Astrocyte (in vitro differentiated cells and primary cell): ENCODE data around the gene UBQLNL. TPM values are rescaled to one million over a fixed set of nuclear protein-coding genes. Genes with fewer than 3 reads are reported as not detected.

ENCODE experiments used
- DNase-seq: peaks from one replicate; pipeline ENCODE4 v3.0.0-alpha.2; 2010; ENCODE audit warnings: low read depth
- FAIRE-seq: peaks from 2 replicates; lab custom pipeline; 2011; peaks lifted over from hg19 to GRCh38; lab: Jason Lieb, UNC
- H2AFZ ChIP-seq: 2 replicates; pipeline ENCODE4 v1.6.0; 2012; ENCODE audit warnings: low read depth, low read length, inconsistent platforms
- H3K27ac ChIP-seq: 2 replicates; pipeline ENCODE4 v1.5.1; 2011; ENCODE audit warnings: low read depth, low read length, inconsistent platforms
- H3K27me3 ChIP-seq: 2 replicates; pipeline ENCODE4 v1.6.0; 2011; ENCODE audit warnings: low read length, inconsistent platforms; ENCODE audit not compliant: insufficient read depth
- H3K36me3 ChIP-seq: 2 replicates; pipeline ENCODE4 v1.5.1; 2011; ENCODE audit warnings: low read length, inconsistent platforms; ENCODE audit not compliant: insufficient read depth
- H3K4me1 ChIP-seq: 2 replicates; pipeline ENCODE4 v1.5.1; 2011; ENCODE audit warnings: low read length, inconsistent platforms; ENCODE audit not compliant: insufficient read depth
- H3K4me2 ChIP-seq: 2 replicates; pipeline ENCODE4 v1.6.0; 2012; ENCODE audit warnings: low read length, inconsistent platforms
- H3K4me3 ChIP-seq: 2 replicates; pipeline ENCODE4 v1.5.1; 2011; ENCODE audit warnings: low read depth, mild to moderate bottlenecking, low read length, inconsistent platforms; ENCODE audit not compliant: insufficient read depth
- H3K79me2 ChIP-seq: 2 replicates; pipeline ENCODE4 v1.6.0; 2012; ENCODE audit warnings: mild to moderate bottlenecking, low read length, inconsistent platforms; ENCODE audit not compliant: insufficient read depth
- H3K9ac ChIP-seq: 2 replicates; pipeline ENCODE4 v1.6.0; 2012; ENCODE audit warnings: mild to moderate bottlenecking, low read length, inconsistent platforms
- H3K9me3 ChIP-seq: 2 replicates; pipeline ENCODE4 v1.5.1; 2012; ENCODE audit warnings: low read depth, mild to moderate bottlenecking, low read length, inconsistent platforms; ENCODE audit not compliant: insufficient read depth
- H4K20me1 ChIP-seq: 2 replicates; pipeline ENCODE4 v1.6.0; 2012; ENCODE audit warnings: low read length, inconsistent platforms; ENCODE audit not compliant: insufficient read depth
- H3K27ac Mint-ChIP-seq: one replicate; pipeline ENCODE4 v1.8.0; 2021; ENCODE audit warnings: mild to moderate bottlenecking, mixed read lengths; ENCODE audit not compliant: unreplicated experiment
- H3K27me3 Mint-ChIP-seq: one replicate; pipeline ENCODE4 v1.8.0; 2021; ENCODE audit warnings: low read depth, mixed read lengths; ENCODE audit not compliant: unreplicated experiment
- H3K36me3 Mint-ChIP-seq: one replicate; pipeline ENCODE4 v1.8.0; 2021; ENCODE audit warnings: low read depth, mixed read lengths; ENCODE audit not compliant: unreplicated experiment
- H3K4me1 Mint-ChIP-seq: one replicate; pipeline ENCODE4 v1.8.0; 2021; ENCODE audit warnings: low read depth, mixed read lengths; ENCODE audit not compliant: unreplicated experiment
- H3K4me3 Mint-ChIP-seq: one replicate; pipeline ENCODE4 v1.8.0; 2021; ENCODE audit warnings: mild to moderate bottlenecking, moderate library complexity, mixed read lengths; ENCODE audit not compliant: unreplicated experiment
- H3K9me3 Mint-ChIP-seq: one replicate; pipeline ENCODE4 v1.8.0; 2021; ENCODE audit warnings: mild to moderate bottlenecking, mixed read lengths; ENCODE audit not compliant: unreplicated experiment
- EZH2 ChIP-seq: IDR thresholded peaks from 2 replicates; pipeline ENCODE4 v1.6.1; 2012; ENCODE audit warnings: mild to moderate bottlenecking, low read length, inconsistent platforms; ENCODE audit not compliant: insufficient read depth
- total RNA-seq: library from RNA; stranded (reverse); gene quantifications from 2 replicates; pipeline ENCODE4 v1.2.1, GENCODE V29; 2021
- TF ChIP-seq, protein P1 (sequence below): IDR thresholded peaks from 2 replicates; pipeline ENCODE4 v1.5.1; 2011; ENCODE audit warnings: low read depth, mild to moderate bottlenecking, inconsistent platforms, low read length, moderate library complexity; ENCODE audit not compliant: insufficient read depth

UBQLNL gene
- total RNA-seq, 1 donor from 2014 or later: 0.27 TPM

DNA sequence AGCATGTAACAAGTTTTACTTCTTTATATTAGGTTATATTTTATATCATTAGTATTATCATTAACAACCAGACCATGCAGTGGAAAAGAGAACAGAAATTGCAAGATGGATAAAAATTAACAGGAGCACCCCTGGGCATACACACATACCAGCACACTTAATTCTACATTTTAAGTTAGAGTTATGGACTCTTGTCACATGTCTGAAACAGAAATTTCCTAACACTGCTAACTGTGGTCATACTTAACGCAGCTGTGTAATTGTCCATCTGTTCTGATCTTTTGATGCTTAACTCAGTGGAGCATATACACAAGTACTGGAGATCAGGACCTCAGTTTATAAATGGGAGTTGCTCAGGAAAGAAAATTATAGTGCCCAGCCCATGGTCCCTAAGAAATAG, 31.5 kb upstream of the UBQLNL start:
- FAIRE-seq: no peak
- Histone ChIP-seq H4K20me1 (no peaks in the 10 kb centered on the region), H3K79me2 (no peaks in the 10 kb centered on the region), H3K4me2 (no peak overlapping the region), H3K27ac (no peak overlapping the region), H3K27me3 (no peaks in the 10 kb centered on the region), H3K4me3 (no peak overlapping the region), H3K4me1 (peaks cover 12% of the 10 kb centered on the region), H3K9ac (no peak overlapping the region), H3K9me3 (no peaks in the 10 kb centered on the region), H2AFZ (no peak overlapping the region), H3K36me3 (no peaks in the 10 kb centered on the region)
- Mint-ChIP-seq H3K9me3 (no peaks in the 10 kb centered on the region), H3K4me3 (no peak overlapping the region), H3K4me1 (peaks cover 13% of the 10 kb centered on the region), H3K36me3 (no peaks in the 10 kb centered on the region), H3K27ac (no peak overlapping the region), H3K27me3 (no peaks in the 10 kb centered on the region)
- no peak for TF ChIP-seq EZH2
- TF ChIP-seq, protein P1, sequence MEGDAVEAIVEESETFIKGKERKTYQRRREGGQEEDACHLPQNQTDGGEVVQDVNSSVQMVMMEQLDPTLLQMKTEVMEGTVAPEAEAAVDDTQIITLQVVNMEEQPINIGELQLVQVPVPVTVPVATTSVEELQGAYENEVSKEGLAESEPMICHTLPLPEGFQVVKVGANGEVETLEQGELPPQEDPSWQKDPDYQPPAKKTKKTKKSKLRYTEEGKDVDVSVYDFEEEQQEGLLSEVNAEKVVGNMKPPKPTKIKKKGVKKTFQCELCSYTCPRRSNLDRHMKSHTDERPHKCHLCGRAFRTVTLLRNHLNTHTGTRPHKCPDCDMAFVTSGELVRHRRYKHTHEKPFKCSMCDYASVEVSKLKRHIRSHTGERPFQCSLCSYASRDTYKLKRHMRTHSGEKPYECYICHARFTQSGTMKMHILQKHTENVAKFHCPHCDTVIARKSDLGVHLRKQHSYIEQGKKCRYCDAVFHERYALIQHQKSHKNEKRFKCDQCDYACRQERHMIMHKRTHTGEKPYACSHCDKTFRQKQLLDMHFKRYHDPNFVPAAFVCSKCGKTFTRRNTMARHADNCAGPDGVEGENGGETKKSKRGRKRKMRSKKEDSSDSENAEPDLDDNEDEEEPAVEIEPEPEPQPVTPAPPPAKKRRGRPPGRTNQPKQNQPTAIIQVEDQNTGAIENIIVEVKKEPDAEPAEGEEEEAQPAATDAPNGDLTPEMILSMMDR: no peak
- no peak for DNase-seq

DNA sequence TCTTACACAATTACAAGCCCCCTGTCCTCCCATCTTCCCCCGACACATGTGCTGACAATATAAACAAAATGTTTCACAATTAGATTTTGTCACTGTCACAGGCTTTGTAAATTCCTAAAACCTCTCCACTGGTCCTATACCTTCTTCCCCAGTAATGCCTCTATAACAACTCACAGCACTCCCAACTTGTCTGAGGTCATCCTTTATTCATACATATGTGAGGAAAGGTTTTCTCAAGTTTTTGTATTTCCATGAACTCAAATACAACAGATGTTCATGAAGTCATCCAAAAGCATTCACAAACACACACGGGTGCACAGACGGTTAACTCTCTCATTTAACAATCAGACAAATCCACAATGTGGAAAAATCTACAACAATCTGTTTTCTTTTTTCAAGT, 30.0 kb upstream of the UBQLNL start:
- H4K20me1 ChIP-seq: no peaks in the 10 kb centered on the region
- no peak for FAIRE-seq

GRCh38 chr11:5541427-5541826, 24.9 kb upstream of the UBQLNL start:
- no peak overlapping the region for H3K27ac ChIP-seq
- H3K79me2 ChIP-seq: no peaks in the 10 kb centered on the region
- H3K9me3 Mint-ChIP-seq: no peaks in the 10 kb centered on the region
- no peaks in the 10 kb centered on the region for H3K36me3 ChIP-seq
- H3K4me1 ChIP-seq: no peaks in the 10 kb centered on the region
- H3K4me3 ChIP-seq: no peak overlapping the region
- no peak for FAIRE-seq
- H3K9me3 ChIP-seq: no peaks in the 10 kb centered on the region
- H3K4me1 Mint-ChIP-seq: no peaks in the 10 kb centered on the region
- H3K9ac ChIP-seq: no peak overlapping the region
- H2AFZ ChIP-seq: no peak overlapping the region
- no peaks in the 10 kb centered on the region for H4K20me1 ChIP-seq
- no peak for DNase-seq
- TF ChIP-seq EZH2: no peak
- TF ChIP-seq, protein P1: no peak
- no peak overlapping the region for H3K4me2 ChIP-seq
- no peaks in the 10 kb centered on the region for H3K27me3 ChIP-seq
- peaks cover 2% of the 10 kb centered on the region for H3K36me3 Mint-ChIP-seq
- no peak overlapping the region for H3K27ac Mint-ChIP-seq
- no peak overlapping the region for H3K4me3 Mint-ChIP-seq
- H3K27me3 Mint-ChIP-seq: no peaks in the 10 kb centered on the region

More for the DNA sequence above, 30.0 kb upstream of the UBQLNL start:
- Histone ChIP-seq H3K27ac (no peak overlapping the region), H3K4me2 (no peak overlapping the region), H3K36me3 (no peaks in the 10 kb centered on the region), H3K79me2 (no peaks in the 10 kb centered on the region), H3K4me3 (no peak overlapping the region), H2AFZ (no peak overlapping the region), H3K9ac (no peak overlapping the region), H3K4me1 (peaks cover 10% of the 10 kb centered on the region), H3K9me3 (no peaks in the 10 kb centered on the region), H3K27me3 (no peaks in the 10 kb centered on the region)
- H3K27me3 Mint-ChIP-seq: no peaks in the 10 kb centered on the region
- H3K9me3 Mint-ChIP-seq: no peaks in the 10 kb centered on the region
- no peak overlapping the region for H3K4me3 Mint-ChIP-seq
- H3K27ac Mint-ChIP-seq: no peak overlapping the region
- no peaks in the 10 kb centered on the region for H3K36me3 Mint-ChIP-seq
- TF ChIP-seq, protein P1: no peak
- TF ChIP-seq EZH2: no peak
- peak; percentile 3 for DNase-seq
- peaks cover 12% of the 10 kb centered on the region for H3K4me1 Mint-ChIP-seq
